Jurkat, Clone E6-1 (cell line): ENCODE results near the gene FOXA3.

ENCODE experiments used
- DNase-seq: peaks from one replicate; pipeline ENCODE4 v3.0.0-alpha.2; 2011; ENCODE audit warnings: low read depth, low spot score
- H3K4me3 ChIP-seq: 2 replicates; pipeline ENCODE4 v1.5.1; 2011; ENCODE audit warnings: mild to moderate bottlenecking, low read length, control low read depth, moderate library complexity

Gene FOXA3

DNA sequence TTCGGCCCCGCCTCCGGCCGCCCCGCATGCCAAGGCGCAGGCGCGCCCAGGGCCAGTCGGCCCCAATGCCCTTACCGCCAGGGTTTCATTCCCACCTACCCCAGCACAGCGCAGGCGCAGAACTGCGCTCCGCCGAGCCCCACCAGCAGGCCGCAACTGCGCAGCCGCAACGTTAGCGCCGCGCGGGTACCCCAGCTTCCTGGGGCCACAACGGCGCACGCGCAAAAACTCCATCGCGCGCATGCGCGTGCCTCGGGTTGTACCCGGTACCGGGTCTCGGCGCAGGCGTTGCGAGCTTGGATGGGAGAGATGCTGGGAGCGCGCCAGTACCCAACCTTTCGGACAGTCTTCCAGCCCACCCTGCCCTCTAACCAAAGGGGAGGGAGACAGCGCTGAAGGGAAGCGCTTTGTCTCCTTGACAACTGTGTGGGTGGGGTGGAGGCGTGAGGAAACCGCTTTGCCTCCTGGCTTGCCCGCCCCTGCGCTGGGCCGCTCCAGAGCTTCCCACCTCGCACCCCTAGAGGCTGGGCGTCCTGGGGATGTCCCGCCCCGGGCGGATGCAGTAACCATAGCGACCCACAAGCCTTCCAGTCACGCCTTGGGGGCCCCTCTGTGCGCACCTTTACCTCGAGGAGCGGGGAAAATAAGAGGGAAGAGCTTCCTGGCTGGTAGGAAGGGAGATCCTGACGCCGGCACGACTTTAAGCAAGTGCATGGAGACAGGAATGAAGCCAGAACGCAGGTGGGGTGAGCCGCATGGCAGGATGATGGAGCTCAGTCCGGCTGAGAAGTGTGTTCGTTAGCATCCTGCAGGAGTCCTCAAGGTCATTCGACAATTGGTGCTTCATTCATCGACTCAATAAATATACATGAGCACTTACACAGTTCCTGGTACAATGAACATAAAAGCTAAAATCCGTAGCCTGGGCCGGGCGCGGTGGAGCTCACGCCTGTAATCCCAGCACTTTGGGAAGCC lies 38.8 kb downstream of the FOXA3 start:
- DNase-seq: peak; percentile 93
- H3K4me3 ChIP-seq: peak overlapping the region; percentile 90

DNA sequence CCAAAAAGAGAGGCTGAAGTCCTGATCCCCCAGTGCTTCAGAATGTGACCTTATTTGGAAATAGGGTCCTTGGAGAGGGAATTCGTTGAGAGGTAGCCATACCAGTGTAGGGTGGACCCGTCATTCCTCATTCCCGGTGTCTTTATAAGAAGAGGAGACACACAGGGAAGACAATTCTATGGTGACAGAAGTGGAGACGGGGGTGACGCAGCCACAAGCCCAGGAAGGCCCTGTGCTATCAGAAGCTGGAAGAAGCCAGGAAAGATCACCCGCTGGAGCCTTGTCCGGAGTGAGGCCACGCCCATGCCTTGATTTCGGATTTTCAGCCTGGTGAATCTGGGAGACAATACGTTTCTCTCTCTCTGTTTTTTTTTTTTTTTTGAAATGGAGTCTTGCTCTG lies 40.9 kb downstream of the FOXA3 start:
- H3K4me3 ChIP-seq: no peak overlapping the region
- no peak for DNase-seq

DNA sequence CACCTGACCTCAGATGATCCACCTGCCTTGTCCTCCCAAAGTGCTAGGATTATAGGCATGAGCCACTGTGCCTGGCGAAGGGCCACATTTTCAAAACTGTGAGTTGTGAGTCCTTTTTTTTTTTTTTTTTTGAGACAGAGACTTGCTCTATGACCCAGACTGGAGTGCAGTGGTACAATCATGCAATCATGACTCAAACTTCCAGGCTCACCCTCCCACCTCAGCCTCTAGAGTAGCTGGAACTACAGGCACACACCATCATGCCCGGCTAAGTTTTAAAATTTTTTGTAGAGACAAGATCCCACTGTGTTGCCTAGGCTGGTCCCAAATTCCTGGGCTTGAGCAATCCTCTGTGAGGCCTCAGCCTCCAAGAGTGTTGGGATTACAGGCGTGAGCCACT lies 42.1 kb downstream of the FOXA3 start:
- H3K4me3 ChIP-seq: no peak overlapping the region
- no peak for DNase-seq

DNA sequence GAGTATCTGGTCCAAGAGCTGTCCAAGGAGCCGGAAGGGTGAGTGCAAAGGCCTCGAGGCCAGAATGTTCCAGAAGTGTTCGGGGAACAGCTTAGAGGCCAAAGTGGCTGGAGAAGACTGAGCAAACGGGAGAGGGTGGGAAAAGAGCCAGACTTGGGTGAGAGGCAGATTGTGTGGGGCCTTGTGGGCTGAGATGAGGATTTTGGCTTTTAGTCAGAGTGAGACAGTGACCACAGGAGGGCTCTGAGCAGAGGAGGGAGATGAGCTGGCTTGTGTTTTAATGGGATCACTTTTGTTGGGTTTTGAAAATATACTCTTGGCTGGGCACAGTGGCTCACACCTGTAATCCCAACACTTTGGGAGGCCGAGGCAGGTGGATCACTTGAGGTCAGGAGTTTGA lies 44.8 kb downstream of the FOXA3 start:
- H3K4me3 ChIP-seq: no peak overlapping the region
- no peak for DNase-seq

DNA sequence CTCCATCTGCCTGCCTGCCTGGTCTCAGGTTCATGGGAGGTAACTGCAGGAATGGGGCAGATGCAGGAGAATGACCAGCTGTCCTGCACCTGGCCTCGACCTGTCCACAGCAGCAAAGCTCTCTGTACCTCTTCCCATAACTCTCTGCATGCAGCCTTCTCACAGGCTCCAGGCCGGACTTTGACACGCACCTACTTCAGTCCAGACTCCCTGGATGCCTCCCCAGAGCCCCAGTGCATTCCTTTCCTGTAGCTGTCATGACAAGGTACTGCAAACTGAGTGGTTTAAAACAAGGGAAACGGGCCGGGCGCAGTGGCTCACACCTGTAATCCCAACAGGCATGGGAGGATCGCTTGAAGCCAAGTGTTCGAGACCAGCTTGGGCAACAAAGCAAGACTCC lies 47.2 kb downstream of the FOXA3 start:
- no peak for DNase-seq
- H3K4me3 ChIP-seq: no peak overlapping the region

DNA sequence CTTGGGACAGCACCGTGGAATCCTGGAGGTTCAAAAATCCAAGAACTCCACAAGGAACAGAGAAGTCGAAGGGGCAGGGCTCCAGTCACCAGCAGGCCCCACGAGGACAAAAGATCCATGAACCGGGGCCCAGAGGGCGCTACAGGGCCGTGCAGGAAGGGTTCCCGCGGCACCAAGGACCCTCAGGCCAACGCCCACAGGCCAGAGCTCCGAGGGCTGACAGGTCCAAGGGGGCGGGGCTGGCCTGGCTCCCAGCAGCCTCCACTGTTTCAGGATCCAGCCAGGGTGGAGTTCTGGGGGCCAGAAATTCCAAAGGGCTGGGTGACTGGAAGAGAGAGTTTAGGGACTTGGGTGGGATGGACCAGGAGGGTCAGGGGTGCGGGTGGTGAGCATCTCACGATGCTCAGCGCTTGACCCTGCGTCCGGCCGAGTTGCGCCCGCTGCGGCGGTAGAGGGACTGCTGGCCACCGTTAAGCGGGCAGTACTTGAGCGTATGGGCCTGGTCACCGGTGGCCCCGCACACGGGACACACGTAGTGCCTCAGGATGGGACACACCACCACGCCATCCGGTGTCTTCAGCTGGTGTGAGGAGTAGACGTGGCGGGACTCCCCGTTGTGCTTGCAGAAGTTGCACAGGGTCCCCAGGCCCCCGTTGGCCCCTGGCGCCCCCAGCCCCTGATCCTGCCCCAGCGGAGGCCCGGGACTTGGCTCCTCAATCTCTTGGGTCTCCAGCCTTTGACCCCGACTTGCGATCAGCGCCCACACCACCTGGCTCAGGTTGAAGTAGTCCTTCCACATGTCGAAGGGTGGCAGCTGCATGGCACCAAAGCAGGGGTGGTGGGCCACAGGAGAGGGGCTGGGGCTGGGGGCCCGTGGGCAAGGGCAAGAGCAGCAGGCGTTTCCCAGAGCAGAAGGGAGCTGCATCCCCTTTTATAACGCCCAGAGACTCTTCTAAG lies 50.0 kb downstream of the FOXA3 start, which contains the start of gene NANOS2:
TSS of gene NANOS2 (minus strand) at position 905 of the 957 bp plus-strand sequence. CDS start at position 820, 85 bp downstream.
- DNase-seq: no peak
- H3K4me3 ChIP-seq: no peak within 1 kb of the TSS

DNA sequence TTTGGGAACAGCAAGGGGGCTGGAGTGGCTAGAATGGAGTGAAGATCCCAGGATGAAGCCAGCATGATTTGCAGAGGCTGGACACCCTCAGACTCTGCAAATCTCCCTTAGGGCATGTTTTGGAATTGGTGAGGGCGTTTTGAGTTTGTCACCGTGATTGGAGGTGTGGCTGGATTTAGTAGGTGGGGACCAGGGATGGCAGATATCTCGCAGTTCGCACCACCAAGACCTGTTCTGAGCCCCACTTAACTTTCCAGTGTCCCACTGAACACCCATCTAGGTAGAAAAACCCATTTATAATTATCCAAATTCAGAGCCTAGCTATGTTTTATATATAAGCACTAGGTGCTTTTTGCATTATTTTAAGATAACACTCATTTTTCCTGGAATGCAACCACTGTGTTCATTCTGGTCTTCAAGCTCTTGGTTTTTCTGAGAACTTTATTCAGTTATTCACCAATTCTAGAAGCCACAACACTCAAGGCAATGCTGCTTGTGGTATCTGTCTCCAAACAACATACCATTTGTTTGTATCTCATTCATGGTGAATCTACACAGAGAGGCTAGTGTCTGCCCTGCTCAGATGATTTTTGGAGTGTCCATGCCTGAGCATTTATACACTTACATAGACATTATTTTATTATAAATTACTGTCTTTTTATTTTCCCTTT lies 53.4 kb downstream of the FOXA3 start:
- no peak overlapping the region for H3K4me3 ChIP-seq
- DNase-seq: no peak

DNA sequence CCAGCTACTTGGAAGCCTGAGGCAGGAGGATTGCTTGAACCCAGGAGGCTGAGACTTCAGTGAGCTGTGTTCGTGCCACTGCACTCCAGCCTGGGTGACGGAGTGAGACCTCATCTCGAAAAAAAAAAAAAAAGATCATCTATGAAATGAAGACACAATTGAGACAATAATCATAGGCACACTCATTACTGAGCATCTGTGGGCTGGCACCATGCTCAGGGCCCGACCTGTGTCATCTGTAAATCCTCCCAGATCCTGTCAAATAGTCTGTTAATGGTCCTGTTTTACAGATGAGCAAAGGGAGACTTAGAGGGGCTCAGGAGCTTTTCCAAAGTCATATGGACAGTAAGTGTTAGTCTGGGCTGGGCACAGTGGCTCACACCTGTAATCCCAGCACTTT lies 54.6 kb downstream of the FOXA3 start:
- no peak overlapping the region for H3K4me3 ChIP-seq
- DNase-seq: no peak

DNA sequence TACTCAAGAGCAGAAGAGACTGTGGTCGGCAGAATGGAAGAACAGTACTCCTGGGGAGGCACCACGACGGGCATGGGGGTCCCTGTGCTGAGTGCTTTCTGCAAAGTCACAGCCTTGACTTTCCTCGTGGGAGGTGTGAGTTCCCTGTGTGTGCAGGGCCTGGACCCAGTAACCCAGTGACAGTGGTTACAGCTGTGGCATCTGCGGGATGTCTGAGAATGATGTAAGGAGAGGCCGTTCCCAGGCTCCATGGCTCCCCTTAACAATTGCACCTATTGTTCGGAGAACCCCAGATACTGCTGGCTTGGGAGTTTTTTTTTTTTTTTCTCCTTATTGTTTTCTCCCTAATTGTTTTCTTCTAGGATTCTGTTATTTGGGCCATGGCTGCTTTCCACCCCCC lies 55.6 kb downstream of the FOXA3 start:
- no peak overlapping the region for H3K4me3 ChIP-seq
- no peak for DNase-seq

DNA sequence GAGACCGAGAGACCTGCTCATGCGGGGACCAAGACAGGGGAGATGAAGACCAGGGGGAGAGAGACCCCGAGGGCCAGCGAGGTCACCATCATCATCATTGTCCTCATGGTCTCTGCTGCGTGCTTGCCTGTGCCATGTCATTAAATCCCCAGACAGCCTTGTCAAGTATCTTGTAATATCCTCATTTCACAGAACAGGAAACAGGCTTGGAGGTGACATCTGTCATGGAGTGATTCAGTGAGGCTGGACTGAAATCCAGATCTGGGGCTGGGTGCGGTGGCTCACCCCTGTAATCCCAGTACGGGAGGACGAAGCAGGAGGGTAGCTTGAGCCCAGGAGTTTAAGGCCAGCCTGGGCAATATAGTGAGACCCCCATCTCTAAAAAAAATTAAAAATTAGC lies 56.3 kb downstream of the FOXA3 start:
- no peak overlapping the region for H3K4me3 ChIP-seq
- DNase-seq: no peak

DNA sequence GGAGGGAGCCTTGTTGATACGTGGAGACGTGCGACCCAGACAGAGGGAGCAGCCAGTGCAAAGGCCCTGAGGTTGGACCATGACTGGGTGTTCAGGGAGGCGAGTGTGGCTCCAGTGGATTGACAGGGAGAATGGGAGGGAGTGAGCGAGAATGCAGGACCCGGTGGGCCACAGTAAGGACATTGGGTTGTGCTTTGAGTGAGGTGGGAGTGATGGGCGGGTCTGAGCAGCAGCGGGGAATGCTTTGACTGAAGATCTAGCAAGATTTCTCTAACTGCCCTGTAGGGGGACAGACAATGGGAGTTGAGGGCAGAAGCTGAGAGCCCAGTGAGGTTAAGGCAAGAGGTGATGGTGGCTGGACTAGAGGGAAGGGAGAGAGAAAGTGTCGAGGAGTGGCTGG lies 58.2 kb downstream of the FOXA3 start:
- DNase-seq: peak; percentile 14
- H3K4me3 ChIP-seq: no peak overlapping the region
